RKO (cell line): ENCODE results near the gene DLG1.

Source experiments
- DNase-seq: peaks from one replicate; pipeline ENCODE4 v3.0.0-alpha.2; 2016; ENCODE audit warnings: low spot score

Gene DLG1

GRCh38 chr3:197317250-197317963, 19.0 kb upstream of the DLG1 start:
- peak; percentile 49 for DNase-seq

GRCh38 chr3:197312431-197312830, 14.0 kb upstream of the DLG1 start:
- DNase-seq, result no peak

- no peak for DNase-seq
Measured at GRCh38 chr3:197311591-197311990, 13.2 kb upstream of the DLG1 start.

- peak; percentile 75 for DNase-seq
Measured at GRCh38 chr3:197309528-197310361, 11.3 kb upstream of the DLG1 start.

- DNase-seq, result no peak
Measured at GRCh38 chr3:197308591-197308990, 10.2 kb upstream of the DLG1 start.

- DNase-seq, result peak; percentile 50
Measured at GRCh38 chr3:197306374-197307086, 8.1 kb upstream of the DLG1 start.

- DNase-seq, result no peak
Measured at GRCh38 chr3:197305854-197306253, 7.4 kb upstream of the DLG1 start.

- DNase-seq, result no peak
Measured at GRCh38 chr3:197303452-197303851, 5.0 kb upstream of the DLG1 start.

GRCh38 chr3:197302696-197303341, 4.4 kb upstream of the DLG1 start:
- no peak for DNase-seq

GRCh38 chr3:197302033-197302432, 3.6 kb upstream of the DLG1 start:
- no peak for DNase-seq

- no peak for DNase-seq
Measured at GRCh38 chr3:197300361-197300760, 1.9 kb upstream of the DLG1 start.

- DNase-seq, result peak; percentile 38
Measured at GRCh38 chr3:197298945-197299854, 788 bp upstream of the DLG1 start.

- DNase-seq, result peak; percentile 86
Measured at GRCh38 chr3:197297476-197298340, 704 bp downstream of the DLG1 start.

- peak; percentile 47 for DNase-seq
Measured at GRCh38 chr3:197297002-197297401, 1.4 kb downstream of the DLG1 start.

GRCh38 chr3:197296545-197296944, 1.9 kb downstream of the DLG1 start:
- DNase-seq, result no peak

- peak; percentile 37 for DNase-seq
Measured at GRCh38 chr3:197295871-197296270, 2.5 kb downstream of the DLG1 start.

- DNase-seq, result no peak
Measured at GRCh38 chr3:197293605-197294237, 4.7 kb downstream of the DLG1 start.

- DNase-seq, result no peak
Measured at GRCh38 chr3:197292648-197293047, 5.8 kb downstream of the DLG1 start.

- DNase-seq, result no peak
Measured at GRCh38 chr3:197292083-197292646, 6.2 kb downstream of the DLG1 start.
